Measurements from ENCODE around the gene RYR2.
"Not testable (repeated sequence)": the region's sequence is repeated elsewhere in the genome, so short reads cannot be mapped to it uniquely, and the experiment has no call there.

RYR2 gene

DNA sequence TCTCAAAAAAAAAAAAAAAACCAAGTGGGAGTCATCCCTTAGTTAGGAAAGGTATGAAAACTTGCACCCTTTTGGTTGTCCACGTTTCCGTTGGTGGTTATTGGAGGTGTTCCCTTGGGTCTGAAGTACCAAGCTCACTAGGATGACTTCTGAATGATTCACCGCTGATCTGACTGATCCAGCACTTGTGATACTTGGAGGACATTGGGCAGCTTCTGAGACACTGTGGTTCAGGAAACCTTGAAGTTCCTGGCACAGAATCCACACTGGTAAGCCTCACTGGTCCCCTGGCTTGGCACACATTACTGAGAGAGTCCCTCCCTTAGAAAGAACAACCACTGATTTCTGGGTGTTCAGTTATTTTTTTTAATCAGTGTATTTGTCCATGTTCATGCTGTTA, 91.9 kb downstream of the RYR2 start:
- Histone ChIP-seq H3K27ac (ENCODE audit: insufficient read depth, low read length, poor library complexity, severe bottlenecking) (no peak overlapping the region), H3K4me3 (ENCODE audit: insufficient read depth, low read depth, low read length, poor library complexity, severe bottlenecking) (no peak overlapping the region), H3K4me1 (ENCODE audit: control insufficient read depth, insufficient read depth, low read length, poor library complexity, severe bottlenecking) (no peaks in the 10 kb centered on the region), H3K36me3 (ENCODE audit: control insufficient read depth, insufficient read depth, low read length) (no peaks in the 10 kb centered on the region), H3K27me3 (replicated peaks; ENCODE audit: control insufficient read depth, insufficient read depth, low read length, poor library complexity, severe bottlenecking) (no peaks in the 10 kb centered on the region), H3K9me3 (ENCODE audit: control insufficient read depth, low read length) (no peaks in the 10 kb centered on the region)
- no peak for DNase-seq

- no peaks in the 10 kb centered on the region for H3K36me3 ChIP-seq (ENCODE audit: control insufficient read depth, insufficient read depth, low read length)
- no peak for DNase-seq
- no peak overlapping the region for H3K4me3 ChIP-seq (ENCODE audit: insufficient read depth, low read depth, low read length, poor library complexity, severe bottlenecking)
- no peaks in the 10 kb centered on the region for H3K9me3 ChIP-seq (ENCODE audit: control insufficient read depth, low read length)
- H3K27ac ChIP-seq (ENCODE audit: insufficient read depth, low read length, poor library complexity, severe bottlenecking) = no peak overlapping the region
- no peaks in the 10 kb centered on the region for H3K4me1 ChIP-seq (ENCODE audit: control insufficient read depth, insufficient read depth, low read length, poor library complexity, severe bottlenecking)
- H3K27me3 ChIP-seq (replicated peaks; ENCODE audit: control insufficient read depth, insufficient read depth, low read length, poor library complexity, severe bottlenecking) = no peaks in the 10 kb centered on the region
These were observed 92.9 kb downstream of the RYR2 start for GRCh38 chr1:237134929-237135328.

DNA sequence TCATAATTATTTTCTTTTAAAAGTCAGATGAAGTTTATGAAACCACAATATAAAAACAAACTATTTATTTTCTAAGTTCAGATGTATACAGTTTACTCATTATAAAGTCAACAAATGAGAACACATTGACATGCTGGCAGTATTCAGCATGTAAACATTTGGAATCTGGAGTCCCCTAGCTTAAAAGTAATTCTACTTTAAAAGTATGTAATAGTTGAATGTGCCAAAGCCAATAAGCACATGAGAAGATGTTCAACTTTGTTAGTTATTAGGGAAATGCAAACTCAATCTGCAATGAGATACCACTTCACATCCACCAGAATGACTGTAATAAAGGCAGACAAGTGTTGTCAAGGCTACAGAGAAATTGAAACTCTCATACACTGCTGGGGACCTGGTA, 96.6 kb downstream of the RYR2 start:
- no peak for DNase-seq
- no peaks in the 10 kb centered on the region for H3K27me3 ChIP-seq (replicated peaks; ENCODE audit: control insufficient read depth, insufficient read depth, low read length, poor library complexity, severe bottlenecking)
- H3K4me1 ChIP-seq (ENCODE audit: control insufficient read depth, insufficient read depth, low read length, poor library complexity, severe bottlenecking) = no peaks in the 10 kb centered on the region
- no peaks in the 10 kb centered on the region for H3K9me3 ChIP-seq (ENCODE audit: control insufficient read depth, low read length)
- H3K27ac ChIP-seq (ENCODE audit: insufficient read depth, low read length, poor library complexity, severe bottlenecking) = no peak overlapping the region
- no peaks in the 10 kb centered on the region for H3K36me3 ChIP-seq (ENCODE audit: control insufficient read depth, insufficient read depth, low read length)
- no peak overlapping the region for H3K4me3 ChIP-seq (ENCODE audit: insufficient read depth, low read depth, low read length, poor library complexity, severe bottlenecking)

GRCh38 chr1:237139732-237140131, 97.7 kb downstream of the RYR2 start:
- Histone ChIP-seq H3K36me3 (ENCODE audit: control insufficient read depth, insufficient read depth, low read length) (no peaks in the 10 kb centered on the region), H3K4me1 (ENCODE audit: control insufficient read depth, insufficient read depth, low read length, poor library complexity, severe bottlenecking) (no peaks in the 10 kb centered on the region), H3K4me3 (ENCODE audit: insufficient read depth, low read depth, low read length, poor library complexity, severe bottlenecking) (no peak overlapping the region), H3K27ac (ENCODE audit: insufficient read depth, low read length, poor library complexity, severe bottlenecking) (no peak overlapping the region), H3K9me3 (ENCODE audit: control insufficient read depth, low read length) (no peaks in the 10 kb centered on the region), H3K27me3 (replicated peaks; ENCODE audit: control insufficient read depth, insufficient read depth, low read length, poor library complexity, severe bottlenecking) (no peaks in the 10 kb centered on the region)
- DNase-seq = no peak

DNA sequence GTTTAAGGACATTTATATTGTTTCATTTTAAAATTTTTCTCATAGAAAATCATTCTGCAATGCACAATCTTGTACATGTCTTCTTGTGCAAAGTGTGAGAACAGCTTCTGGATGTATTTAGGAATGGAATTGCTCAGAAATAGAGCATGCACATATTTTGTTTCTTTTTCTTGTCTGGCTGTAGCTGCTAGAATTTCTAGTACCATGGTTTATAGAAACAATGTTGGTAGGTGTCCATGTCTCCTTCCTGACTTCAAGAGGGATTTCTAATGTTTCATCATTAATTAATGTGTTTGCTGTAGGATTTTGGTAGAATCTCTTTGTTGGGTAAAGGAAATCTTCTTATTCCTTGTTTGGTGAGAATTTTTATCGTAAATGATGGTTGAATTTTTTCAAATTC, 99.0 kb downstream of the RYR2 start:
- no peaks in the 10 kb centered on the region for H3K9me3 ChIP-seq (ENCODE audit: control insufficient read depth, low read length)
- no peak overlapping the region for H3K4me3 ChIP-seq (ENCODE audit: insufficient read depth, low read depth, low read length, poor library complexity, severe bottlenecking)
- no peaks in the 10 kb centered on the region for H3K36me3 ChIP-seq (ENCODE audit: control insufficient read depth, insufficient read depth, low read length)
- no peak overlapping the region for H3K27ac ChIP-seq (ENCODE audit: insufficient read depth, low read length, poor library complexity, severe bottlenecking)
- no peaks in the 10 kb centered on the region for H3K4me1 ChIP-seq (ENCODE audit: control insufficient read depth, insufficient read depth, low read length, poor library complexity, severe bottlenecking)
- no peak for DNase-seq
- H3K27me3 ChIP-seq (replicated peaks; ENCODE audit: control insufficient read depth, insufficient read depth, low read length, poor library complexity, severe bottlenecking) = no peaks in the 10 kb centered on the region

DNA sequence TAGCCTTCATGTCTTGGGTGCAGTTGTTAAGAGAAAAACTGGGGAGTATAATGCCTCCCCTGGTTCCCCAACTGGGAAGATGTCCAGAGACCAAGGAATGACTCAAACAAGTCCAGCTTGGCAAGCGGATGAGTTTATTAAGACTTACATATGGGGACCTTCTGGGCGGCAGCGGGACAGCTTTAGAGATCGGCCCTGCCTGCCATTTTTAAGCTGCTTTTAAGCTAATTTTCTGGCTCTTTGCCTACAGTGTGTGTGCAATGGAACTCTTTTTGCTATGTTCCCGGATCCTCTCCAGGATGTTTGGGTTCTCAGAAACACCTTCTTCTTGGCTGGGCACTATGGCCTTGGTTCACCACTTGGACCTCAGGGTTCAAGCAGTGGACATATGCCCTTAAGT, 99.5 kb downstream of the RYR2 start:
- Histone ChIP-seq H3K27ac (ENCODE audit: insufficient read depth, low read length, poor library complexity, severe bottlenecking) (no peak overlapping the region), H3K36me3 (ENCODE audit: control insufficient read depth, insufficient read depth, low read length) (no peaks in the 10 kb centered on the region), H3K4me3 (ENCODE audit: insufficient read depth, low read depth, low read length, poor library complexity, severe bottlenecking) (no peak overlapping the region), H3K27me3 (replicated peaks; ENCODE audit: control insufficient read depth, insufficient read depth, low read length, poor library complexity, severe bottlenecking) (no peaks in the 10 kb centered on the region), H3K4me1 (ENCODE audit: control insufficient read depth, insufficient read depth, low read length, poor library complexity, severe bottlenecking) (no peaks in the 10 kb centered on the region), H3K9me3 (ENCODE audit: control insufficient read depth, low read length) (no peaks in the 10 kb centered on the region)
- no peak for DNase-seq

DNA sequence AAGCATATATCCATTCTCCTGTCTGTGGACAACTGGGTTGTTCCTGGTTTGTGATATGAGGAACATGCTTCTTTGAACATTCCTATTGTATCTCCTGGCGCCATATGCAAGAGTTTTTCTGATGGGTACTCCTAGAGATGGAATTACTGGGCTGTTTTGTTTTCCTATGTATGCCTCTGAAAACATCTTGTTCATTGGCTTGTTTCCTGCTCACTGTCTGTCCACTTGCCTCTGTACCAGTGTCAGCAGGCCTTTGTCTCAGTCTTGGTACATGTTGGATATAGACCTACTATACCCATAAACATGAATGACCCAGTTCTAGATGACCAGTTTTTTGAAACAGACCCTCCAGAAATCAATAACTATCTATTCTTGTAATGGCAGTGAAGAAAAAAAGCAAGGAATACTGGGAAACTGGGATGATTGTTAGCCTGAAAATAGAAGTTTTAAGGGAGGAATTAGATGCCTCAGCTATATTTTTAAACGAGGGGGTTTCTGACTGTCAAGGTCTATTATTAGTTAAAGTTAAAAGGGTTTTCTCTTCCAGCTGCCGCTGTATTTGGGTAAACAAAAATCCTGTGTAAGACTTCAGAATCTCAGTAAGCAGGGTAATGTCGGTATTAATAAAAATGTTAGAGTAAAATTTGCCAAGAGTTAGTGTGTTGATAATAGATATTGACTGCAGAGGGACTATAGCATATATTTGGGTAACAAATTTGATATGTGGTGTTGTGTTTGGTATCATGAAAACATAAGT, 103.6 kb downstream of the RYR2 start:
- no peak for DNase-seq
- Histone ChIP-seq H3K9me3 (ENCODE audit: control insufficient read depth, low read length) (no peaks in the 10 kb centered on the region), H3K4me3 (ENCODE audit: insufficient read depth, low read depth, low read length, poor library complexity, severe bottlenecking) (no peak overlapping the region), H3K27ac (ENCODE audit: insufficient read depth, low read length, poor library complexity, severe bottlenecking) (no peak overlapping the region), H3K36me3 (ENCODE audit: control insufficient read depth, insufficient read depth, low read length) (no peaks in the 10 kb centered on the region), H3K27me3 (replicated peaks; ENCODE audit: control insufficient read depth, insufficient read depth, low read length, poor library complexity, severe bottlenecking) (no peaks in the 10 kb centered on the region), H3K4me1 (ENCODE audit: control insufficient read depth, insufficient read depth, low read length, poor library complexity, severe bottlenecking) (no peaks in the 10 kb centered on the region)

DNA sequence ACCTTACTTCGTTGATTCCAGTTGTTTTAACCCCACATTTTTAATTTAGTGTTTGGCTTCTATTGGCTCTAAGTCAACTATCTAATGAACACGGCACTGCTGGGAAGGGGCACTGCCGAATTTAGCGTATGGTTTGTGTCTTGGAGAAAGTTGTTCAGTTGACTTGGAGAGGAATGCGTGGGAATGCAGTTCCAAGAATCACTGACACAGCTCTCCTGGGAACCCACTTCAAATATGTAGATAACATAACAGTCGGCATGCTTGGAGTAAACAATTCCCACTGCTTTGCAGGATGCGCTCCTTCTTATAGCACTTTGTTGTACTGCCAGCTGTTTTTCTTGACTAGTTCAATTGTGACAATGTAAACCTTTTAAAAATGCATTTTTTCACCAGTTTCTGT, 104.3 kb downstream of the RYR2 start:
- H3K27ac ChIP-seq (ENCODE audit: insufficient read depth, low read length, poor library complexity, severe bottlenecking) = no peak overlapping the region
- no peak overlapping the region for H3K4me3 ChIP-seq (ENCODE audit: insufficient read depth, low read depth, low read length, poor library complexity, severe bottlenecking)
- no peaks in the 10 kb centered on the region for H3K36me3 ChIP-seq (ENCODE audit: control insufficient read depth, insufficient read depth, low read length)
- no peaks in the 10 kb centered on the region for H3K27me3 ChIP-seq (replicated peaks; ENCODE audit: control insufficient read depth, insufficient read depth, low read length, poor library complexity, severe bottlenecking)
- H3K4me1 ChIP-seq (ENCODE audit: control insufficient read depth, insufficient read depth, low read length, poor library complexity, severe bottlenecking) = no peaks in the 10 kb centered on the region
- no peaks in the 10 kb centered on the region for H3K9me3 ChIP-seq (ENCODE audit: control insufficient read depth, low read length)
- DNase-seq = no peak

DNA sequence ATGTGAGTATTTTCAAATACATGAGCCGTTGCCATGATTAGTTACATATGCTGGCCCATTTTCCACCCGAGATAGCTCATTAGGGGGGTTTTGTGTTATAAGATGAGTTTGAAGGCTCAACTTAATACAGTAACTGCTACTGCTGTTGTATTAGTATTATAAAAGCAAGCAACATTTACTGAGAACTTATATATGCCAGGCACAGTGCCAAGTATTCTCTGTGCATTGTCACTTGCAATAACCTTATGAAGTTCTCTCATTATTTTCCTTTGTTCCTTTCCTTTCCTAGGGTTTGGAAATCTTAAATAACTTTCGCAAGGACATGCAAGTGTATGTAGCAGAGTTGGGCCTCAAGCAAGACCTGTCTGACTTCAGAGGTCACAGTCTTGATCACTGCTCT, 107.9 kb downstream of the RYR2 start:
- DNase-seq = no peak
- Histone ChIP-seq H3K4me3 (ENCODE audit: insufficient read depth, low read depth, low read length, poor library complexity, severe bottlenecking) (no peak overlapping the region), H3K27ac (ENCODE audit: insufficient read depth, low read length, poor library complexity, severe bottlenecking) (no peak overlapping the region)

GRCh38 chr1:237151979-237152378, 110.0 kb downstream of the RYR2 start:
- not testable (repeated sequence) for DNase-seq; H3K36me3 ChIP-seq (ENCODE audit: control insufficient read depth, insufficient read depth, low read length); H3K27ac ChIP-seq (ENCODE audit: insufficient read depth, low read length, poor library complexity, severe bottlenecking); H3K9me3 ChIP-seq (ENCODE audit: control insufficient read depth, low read length); H3K4me1 ChIP-seq (ENCODE audit: control insufficient read depth, insufficient read depth, low read length, poor library complexity, severe bottlenecking); H3K27me3 ChIP-seq (replicated peaks; ENCODE audit: control insufficient read depth, insufficient read depth, low read length, poor library complexity, severe bottlenecking); H3K4me3 ChIP-seq (ENCODE audit: insufficient read depth, low read depth, low read length, poor library complexity, severe bottlenecking)

More for the DNA sequence above, 107.9 kb downstream of the RYR2 start:
- Histone ChIP-seq H3K9me3 (ENCODE audit: control insufficient read depth, low read length) (no peaks in the 10 kb centered on the region), H3K36me3 (ENCODE audit: control insufficient read depth, insufficient read depth, low read length) (no peaks in the 10 kb centered on the region), H3K4me1 (ENCODE audit: control insufficient read depth, insufficient read depth, low read length, poor library complexity, severe bottlenecking) (no peaks in the 10 kb centered on the region), H3K27me3 (replicated peaks; ENCODE audit: control insufficient read depth, insufficient read depth, low read length, poor library complexity, severe bottlenecking) (no peaks in the 10 kb centered on the region)
